Bronchial epithelial cell (primary cell): ENCODE measurements around the gene FAM171A1. TPM values are rescaled to one million over a fixed set of nuclear protein-coding genes. Genes with fewer than 3 reads are reported as not detected.

Experiments
- DNase-seq: peaks from one replicate; pipeline ENCODE4 v3.0.0-alpha.2; 2010; ENCODE audit warnings: low read depth
- FAIRE-seq: peaks from 2 replicates; lab custom pipeline; 2011; peaks lifted over from hg19 to GRCh38; lab: Jason Lieb, UNC
- H3K27me3 ChIP-seq: 2 replicates; pipeline ENCODE4 v1.5.1; 2011; ENCODE audit warnings: low read length; ENCODE audit not compliant: control insufficient read depth, insufficient read depth
- H3K36me3 ChIP-seq: 2 replicates; pipeline ENCODE4 v1.5.1; 2011; ENCODE audit warnings: low read length; ENCODE audit not compliant: control insufficient read depth, insufficient read depth
- H3K4me3 ChIP-seq: 2 replicates; pipeline ENCODE4 v1.5.1; 2011; ENCODE audit warnings: mild to moderate bottlenecking, low read depth, low read length, control low read depth
- CTCF ChIP-seq: IDR thresholded peaks from 2 replicates; pipeline ENCODE4 v1.5.1; 2011; ENCODE audit warnings: mild to moderate bottlenecking, moderate library complexity, low read length, control low read depth, inconsistent platforms; ENCODE audit not compliant: insufficient read depth, severe bottlenecking
- total RNA-seq: library from RNA; depleted of rRNA; stranded (reverse); fragments of >200 nt; gene quantifications from 2 replicates; pipeline ENCODE4 v1.2.1, GENCODE V29; 2014

FAM171A1 gene
- total RNA-seq, 1 donor from 2014 or later, result 2.6 TPM

- H3K36me3 ChIP-seq, result no peaks in the 10 kb centered on the region
- no peak overlapping the region for H3K4me3 ChIP-seq
- no peak for DNase-seq
- H3K27me3 ChIP-seq, result no peaks in the 10 kb centered on the region
- no peak for TF ChIP-seq CTCF
- FAIRE-seq, result no peak
These were observed 39.6 kb downstream of the FAM171A1 start for GRCh38 chr10:15331461-15331860.

GRCh38 chr10:15329437-15329836 lies 41.7 kb downstream of the FAM171A1 start:
- FAIRE-seq, result no peak
- no peak for DNase-seq
- Histone ChIP-seq H3K4me3 (no peak overlapping the region), H3K27me3 (no peaks in the 10 kb centered on the region), H3K36me3 (no peaks in the 10 kb centered on the region)
- no peak for TF ChIP-seq CTCF

GRCh38 chr10:15325944-15326284 lies 45.2 kb downstream of the FAM171A1 start:
- no peaks in the 10 kb centered on the region for H3K27me3 ChIP-seq
- H3K36me3 ChIP-seq, result no peaks in the 10 kb centered on the region
- no peak for TF ChIP-seq CTCF
- H3K4me3 ChIP-seq, result no peak overlapping the region
- no peak for FAIRE-seq
- DNase-seq, result no peak

GRCh38 chr10:15325243-15325943 lies 45.7 kb downstream of the FAM171A1 start:
- TF ChIP-seq CTCF, result no peak
- no peak overlapping the region for H3K4me3 ChIP-seq
- no peaks in the 10 kb centered on the region for H3K27me3 ChIP-seq
- FAIRE-seq, result no peak
- peak; percentile 73 for DNase-seq
- no peaks in the 10 kb centered on the region for H3K36me3 ChIP-seq

GRCh38 chr10:15324611-15325010 lies 46.5 kb downstream of the FAM171A1 start:
- DNase-seq (no peak), FAIRE-seq (no peak)
- no peak overlapping the region for H3K4me3 ChIP-seq
- H3K27me3 ChIP-seq, result no peaks in the 10 kb centered on the region
- no peaks in the 10 kb centered on the region for H3K36me3 ChIP-seq
- TF ChIP-seq CTCF, result no peak

- no peak for DNase-seq
- TF ChIP-seq CTCF, result no peak
- H3K36me3 ChIP-seq, result no peaks in the 10 kb centered on the region
- no peaks in the 10 kb centered on the region for H3K27me3 ChIP-seq
- FAIRE-seq, result no peak
- H3K4me3 ChIP-seq, result no peak overlapping the region
These were observed 47.0 kb downstream of the FAM171A1 start for GRCh38 chr10:15324113-15324512.
